Activated CD4-positive, alpha-beta T cell treated with anti-CD3 and anti-CD28 coated beads, Interleukin-2, amount 50 U/mL, for 24 hours (primary cell): ENCODE results near the gene PARD3.

Experiments
- DNase-seq, 2 donors: peaks; one replicate each; pipeline ENCODE4 v3.0.0-alpha.2; 2020; ENCODE audit warnings: low read depth in 1 of 2, low spot score in 1 of 2

The PARD3 gene

GRCh38 chr10:34627741-34628140, 187.4 kb downstream of the PARD3 start:
- no peak for DNase-seq

- no peak for DNase-seq
Observed at GRCh38 chr10:34627331-34627730, 187.8 kb downstream of the PARD3 start.

- DNase-seq = no peak
Observed at GRCh38 chr10:34626158-34626880, 188.8 kb downstream of the PARD3 start.

GRCh38 chr10:34624323-34625153, 190.6 kb downstream of the PARD3 start:
- no peak for DNase-seq

- no peak for DNase-seq
Observed at GRCh38 chr10:34622945-34623344, 192.2 kb downstream of the PARD3 start.

- DNase-seq = no peak
Observed at GRCh38 chr10:34618611-34619010, 196.5 kb downstream of the PARD3 start.

- DNase-seq = no peak
Observed at GRCh38 chr10:34615770-34616169, 199.3 kb downstream of the PARD3 start.

GRCh38 chr10:34613491-34613890, 201.6 kb downstream of the PARD3 start:
- DNase-seq = no peak

GRCh38 chr10:34612938-34613337, 202.2 kb downstream of the PARD3 start:
- DNase-seq = no peak

GRCh38 chr10:34612446-34612845, 202.7 kb downstream of the PARD3 start:
- DNase-seq = no peak

GRCh38 chr10:34609287-34609940, 205.7 kb downstream of the PARD3 start:
- no peak for DNase-seq

GRCh38 chr10:34607894-34608293, 207.2 kb downstream of the PARD3 start:
- no peak for DNase-seq

GRCh38 chr10:34606890-34607289, 208.2 kb downstream of the PARD3 start:
- DNase-seq = no peak

- DNase-seq = no peak
Observed at GRCh38 chr10:34602478-34602877, 212.6 kb downstream of the PARD3 start.

GRCh38 chr10:34601691-34602090, 213.4 kb downstream of the PARD3 start:
- no peak for DNase-seq

GRCh38 chr10:34599026-34599795, 215.9 kb downstream of the PARD3 start:
- no peak for DNase-seq

GRCh38 chr10:34596351-34596750, 218.7 kb downstream of the PARD3 start:
- no peak for DNase-seq

GRCh38 chr10:34593930-34594329, 221.2 kb downstream of the PARD3 start:
- DNase-seq = no peak

- no peak for DNase-seq
Observed at GRCh38 chr10:34593374-34593890, 221.7 kb downstream of the PARD3 start.

GRCh38 chr10:34590793-34591192, 224.3 kb downstream of the PARD3 start:
- DNase-seq = no peak

- no peak for DNase-seq
Observed at GRCh38 chr10:34589275-34589674, 225.8 kb downstream of the PARD3 start.
